GM19455 (cell line): ENCODE measurements around the gene PC.

ENCODE experiments used
- ATAC-seq: cut with Tn5 transposase; IDR thresholded peaks from one replicate; pipeline ENCODE4 v1.9.1; 2021; ENCODE audit not compliant: unreplicated experiment

The PC gene

DNA sequence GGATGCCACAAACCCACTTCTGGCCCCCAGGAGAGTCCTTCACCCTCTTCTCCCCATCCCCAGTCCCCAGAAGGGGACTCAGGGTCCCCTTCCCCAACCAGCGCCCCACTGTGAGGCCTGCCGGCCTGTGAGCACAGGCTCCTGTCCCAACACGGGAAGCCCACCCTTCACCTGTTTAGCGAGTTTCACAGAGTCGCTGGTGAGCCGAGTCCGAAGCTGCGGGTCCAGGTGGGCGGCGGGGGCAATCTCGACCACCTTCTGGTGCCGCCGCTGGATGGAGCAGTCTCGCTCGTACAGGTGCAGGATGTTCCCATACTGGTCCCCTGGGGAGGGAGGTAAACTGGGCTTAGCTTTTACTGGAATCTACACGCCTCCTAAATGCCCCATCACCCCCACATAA, 88.1 kb downstream of the PC start:
- no peak for ATAC-seq

GRCh38 chr11:66869567-66869870, 88.7 kb downstream of the PC start:
- no peak for ATAC-seq

- ATAC-seq, result peak; percentile 82
These were observed 89.2 kb downstream of the PC start for GRCh38 chr11:66868726-66869566.

DNA sequence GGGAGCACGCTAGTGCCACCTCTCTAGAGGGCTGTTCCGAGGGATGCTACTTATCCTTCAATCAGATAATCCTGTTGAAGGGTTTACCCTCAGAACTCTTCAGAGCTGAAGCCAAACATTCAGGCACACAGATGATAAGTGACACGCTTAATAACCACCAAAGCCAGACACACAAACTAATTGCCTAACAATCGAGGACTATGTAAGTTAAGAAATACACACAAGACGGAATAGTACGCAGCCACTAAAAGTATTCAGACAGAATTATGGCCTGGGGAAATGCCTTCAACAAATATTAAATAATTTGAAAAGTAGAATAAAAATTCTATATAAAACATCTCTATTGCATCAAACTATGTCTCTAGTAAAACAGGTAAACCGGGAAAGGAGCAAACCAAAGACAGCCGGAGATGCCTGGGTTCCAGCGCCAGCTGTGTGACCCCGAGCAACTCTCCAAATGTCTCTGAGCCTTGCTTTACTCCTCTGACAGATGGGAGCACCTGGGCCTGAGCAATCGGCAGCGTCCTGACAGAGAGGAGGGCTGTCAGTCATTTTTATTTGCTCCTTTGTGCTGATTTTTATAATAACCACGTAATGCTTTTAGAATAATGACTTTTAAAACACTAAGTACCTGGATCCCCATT, 90.0 kb downstream of the PC start:
- peak; percentile 22 for ATAC-seq

DNA sequence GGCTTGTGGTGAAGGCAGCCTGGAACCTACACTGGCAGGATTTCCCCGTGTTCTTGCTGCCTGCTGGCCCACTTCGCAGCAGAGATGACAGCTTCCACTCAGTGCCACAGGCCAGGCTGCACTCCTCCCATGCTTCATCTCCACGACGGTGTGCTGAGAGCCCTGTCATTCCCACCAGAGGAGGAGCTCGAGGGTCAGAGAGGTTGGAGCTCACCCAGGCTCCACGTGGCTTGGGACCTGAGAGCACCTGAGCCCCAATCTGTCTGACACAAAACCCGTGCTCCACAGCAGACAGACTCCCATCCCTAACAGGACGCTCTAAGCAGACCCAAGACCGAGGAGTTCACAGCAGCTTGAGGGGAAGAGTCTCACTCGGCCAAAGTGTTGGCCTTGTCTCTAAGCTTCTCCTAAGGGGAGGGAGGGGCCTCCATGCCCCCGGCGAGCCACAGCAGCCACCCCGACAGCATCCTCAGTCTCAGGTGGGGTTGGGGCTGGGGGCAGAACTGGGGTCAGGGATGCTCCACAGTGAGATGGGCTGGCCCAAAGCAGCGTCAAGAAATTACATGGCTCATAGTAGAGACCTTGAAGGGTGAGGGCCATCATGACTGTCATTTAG, 90.7 kb downstream of the PC start:
- ATAC-seq, result no peak

GRCh38 chr11:66866511-66866986, 91.6 kb downstream of the PC start:
- ATAC-seq, result no peak

GRCh38 chr11:66866007-66866406, 92.2 kb downstream of the PC start:
- no peak for ATAC-seq

GRCh38 chr11:66864924-66865697, 93.1 kb downstream of the PC start:
- no peak for ATAC-seq

DNA sequence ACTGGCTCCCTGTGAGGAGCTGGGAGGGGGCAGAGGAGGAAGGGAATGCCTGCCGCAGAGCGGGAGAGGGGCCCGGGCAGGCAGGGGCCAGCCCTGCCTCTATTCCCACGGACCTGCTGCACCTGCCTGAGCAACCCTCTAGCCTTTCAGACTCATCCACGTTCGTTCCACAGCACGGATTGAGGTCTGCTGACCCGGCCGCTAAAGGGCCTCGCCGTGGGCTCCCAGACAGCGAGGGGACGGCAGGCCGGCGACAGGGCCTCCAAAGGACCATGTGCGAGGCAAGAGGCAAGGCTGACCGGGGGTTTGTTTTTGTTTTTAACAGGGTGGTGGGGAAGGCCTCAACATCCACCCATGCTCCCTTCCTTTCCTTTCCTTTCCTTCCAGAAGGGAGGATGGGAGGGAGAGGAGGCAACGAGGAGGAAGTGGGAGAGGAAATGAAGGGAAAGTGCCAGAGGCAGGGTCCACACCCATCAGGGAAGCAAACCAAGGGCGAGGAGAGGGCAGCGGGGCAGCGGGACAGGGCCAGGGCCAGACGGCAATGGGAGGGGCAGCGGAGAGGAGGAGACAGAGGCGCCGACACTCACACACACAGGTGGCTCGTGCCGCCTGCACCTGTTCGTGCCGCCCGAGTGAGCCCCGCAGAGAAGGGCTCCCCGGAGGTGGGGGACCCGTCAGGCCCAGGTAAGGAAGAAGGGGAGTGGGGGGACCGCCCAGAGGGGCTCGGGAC, 93.8 kb downstream of the PC start:
- no peak for ATAC-seq

DNA sequence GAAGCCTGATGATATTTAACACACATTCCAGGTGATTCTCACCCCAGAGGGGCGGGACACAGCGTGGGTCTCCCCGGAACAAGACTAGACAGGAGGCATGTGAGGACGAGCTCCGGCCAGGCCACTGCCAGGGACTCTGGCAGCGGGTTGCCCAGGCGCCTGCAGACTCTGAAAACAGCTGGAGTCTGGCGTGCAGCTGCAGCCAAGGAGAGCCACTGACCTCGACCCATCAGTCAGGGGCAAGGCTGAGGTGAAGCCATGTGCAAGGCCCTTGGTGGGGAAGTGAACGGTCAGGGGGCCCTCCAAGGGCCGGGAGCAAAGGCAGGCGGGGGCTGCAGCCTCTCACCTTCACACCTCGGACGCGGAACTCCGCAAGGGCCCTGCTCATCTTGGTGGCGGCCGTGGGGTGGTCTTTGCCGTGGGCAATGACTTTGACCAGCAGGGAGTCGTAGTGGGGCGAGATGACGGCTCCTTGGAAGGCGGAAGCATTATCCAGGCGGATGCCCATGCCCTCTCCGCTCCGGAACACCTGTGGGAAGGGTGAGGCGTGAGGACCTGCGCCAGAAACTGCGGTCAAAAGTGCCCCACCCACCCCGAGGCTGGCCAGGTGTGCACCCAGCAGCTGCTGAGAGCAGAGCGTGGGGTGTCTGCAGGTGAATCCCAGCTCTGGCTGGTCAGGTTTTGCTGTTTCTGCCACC, 94.6 kb downstream of the PC start:
- ATAC-seq, result no peak

DNA sequence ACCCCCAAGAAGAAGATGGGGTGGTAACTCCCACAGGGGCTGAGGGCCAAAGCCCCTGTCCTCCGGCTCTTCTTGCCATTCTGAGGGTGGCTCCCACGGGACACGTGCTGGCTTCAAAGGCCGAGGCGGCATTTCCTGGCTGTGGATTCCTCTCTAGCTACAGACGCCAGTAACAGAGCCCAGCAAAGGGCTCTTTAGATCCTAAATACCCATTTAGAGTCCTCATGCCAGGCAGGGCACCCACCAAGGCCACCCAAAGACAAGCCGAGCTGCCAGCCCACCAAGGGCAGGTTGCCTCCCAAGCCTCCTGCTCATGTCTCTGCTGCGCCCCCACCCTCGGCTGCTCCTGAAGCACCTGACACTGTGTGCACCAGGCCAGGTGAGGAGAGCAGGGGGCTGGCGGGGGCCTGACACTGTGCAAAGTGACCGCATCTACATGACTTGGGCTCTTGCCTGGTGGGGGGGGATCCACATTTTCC, 95.6 kb downstream of the PC start:
- no peak for ATAC-seq

DNA sequence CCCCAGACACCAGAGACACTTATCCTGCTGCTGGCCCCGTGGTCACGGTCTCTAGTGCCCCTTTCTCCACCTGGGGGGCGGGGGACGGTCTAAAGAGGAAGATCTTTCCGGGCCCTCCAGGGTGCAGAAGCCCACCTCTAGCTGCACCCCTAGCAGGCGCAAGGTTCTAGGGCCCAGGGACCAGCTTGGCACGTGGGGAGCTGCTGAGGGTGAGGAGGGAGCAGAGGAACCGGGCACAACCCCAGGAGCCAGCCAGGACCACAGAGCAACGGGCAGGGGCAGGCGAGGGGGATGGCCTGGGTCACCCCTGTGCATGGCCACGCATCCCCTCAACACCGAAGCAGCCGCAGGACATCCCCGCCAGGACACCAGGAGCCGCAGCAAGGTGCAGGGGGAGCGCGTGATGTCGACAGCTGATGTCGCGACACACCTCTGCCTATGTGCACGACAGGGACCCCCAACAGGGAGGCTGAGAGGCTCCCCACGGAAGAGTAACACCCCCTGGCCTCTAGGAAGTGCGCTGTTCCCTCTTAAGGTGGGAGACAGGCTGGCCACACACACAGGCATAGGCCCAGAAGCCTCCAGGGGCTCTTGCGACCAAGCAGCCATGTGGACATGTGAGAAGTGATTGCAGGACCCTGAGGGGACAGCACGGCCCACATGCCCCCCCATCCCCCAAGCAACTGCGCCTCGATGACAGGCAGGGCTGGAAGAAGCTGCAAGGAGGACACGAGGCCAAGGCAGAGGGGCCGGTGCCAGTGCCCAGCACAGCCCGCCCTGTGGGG, 96.2 kb downstream of the PC start:
- no peak for ATAC-seq

- no peak for ATAC-seq
These were observed 97.0 kb downstream of the PC start for GRCh38 chr11:66861038-66861773.

GRCh38 chr11:66860449-66860831, 97.7 kb downstream of the PC start:
- no peak for ATAC-seq

- no peak for ATAC-seq
These were observed 98.3 kb downstream of the PC start for GRCh38 chr11:66859686-66860448.

- no peak for ATAC-seq
These were observed 99.1 kb downstream of the PC start for GRCh38 chr11:66858939-66859685.
